NCI-H2107 (cell line): Measurements from ENCODE around the gene CACNA2D4.

Experiments used
- DNase-seq: peaks from one replicate; lab custom pipeline; 2025; lab: John Stamatoyannopoulos, UW

Gene CACNA2D4

GRCh38 chr12:1934831-1935230, 16.4 kb upstream of the CACNA2D4 start:
- DNase-seq = no peak

DNA sequence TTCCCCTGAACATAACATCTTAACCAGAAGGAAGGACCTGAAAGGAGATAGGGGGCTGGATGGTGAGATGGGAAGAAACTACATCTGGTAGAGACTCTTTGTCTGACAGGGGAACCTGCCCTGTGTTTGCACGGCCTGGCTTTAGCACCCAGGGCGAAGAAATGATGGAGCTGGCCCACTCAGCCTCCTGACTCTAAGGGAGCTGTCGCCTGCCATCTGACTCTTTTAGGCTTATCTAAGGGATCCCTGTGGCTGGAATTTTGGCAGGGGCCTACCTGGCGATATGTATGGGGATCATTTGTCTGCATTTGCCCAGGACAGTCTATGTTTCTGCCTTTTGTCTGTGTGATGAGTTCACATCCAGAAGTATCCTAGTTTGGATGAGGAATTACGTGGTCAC, 15.6 kb upstream of the CACNA2D4 start:
- no peak for DNase-seq

- DNase-seq = no peak
Measured at GRCh38 chr12:1933342-1934051, 15.0 kb upstream of the CACNA2D4 start.

DNA sequence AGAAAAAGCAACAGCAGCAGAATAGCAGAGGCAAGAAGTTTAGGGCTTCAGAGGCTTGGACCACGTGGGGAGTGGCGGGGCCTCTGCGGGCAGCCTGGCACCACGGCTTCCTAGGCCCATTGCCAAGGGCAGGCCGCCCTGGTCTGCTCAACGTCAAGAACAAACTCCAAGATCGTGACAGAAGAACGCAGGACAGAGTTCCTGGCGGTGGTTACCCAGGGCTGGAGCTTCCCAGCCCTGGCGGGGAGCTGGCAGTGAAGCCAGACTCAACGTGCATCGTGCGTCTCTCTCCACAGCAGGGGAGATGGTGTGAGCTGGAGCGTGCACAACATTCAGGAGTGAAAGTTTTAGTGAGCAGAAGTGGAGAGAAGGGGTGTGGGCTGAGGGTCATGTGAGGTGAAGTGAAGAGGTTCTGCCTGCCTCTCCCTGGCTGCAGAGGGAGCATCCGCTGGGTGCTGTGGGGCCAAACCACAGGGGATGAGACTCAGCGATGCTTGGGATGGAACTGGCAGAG, 13.9 kb upstream of the CACNA2D4 start:
- DNase-seq = no peak

DNA sequence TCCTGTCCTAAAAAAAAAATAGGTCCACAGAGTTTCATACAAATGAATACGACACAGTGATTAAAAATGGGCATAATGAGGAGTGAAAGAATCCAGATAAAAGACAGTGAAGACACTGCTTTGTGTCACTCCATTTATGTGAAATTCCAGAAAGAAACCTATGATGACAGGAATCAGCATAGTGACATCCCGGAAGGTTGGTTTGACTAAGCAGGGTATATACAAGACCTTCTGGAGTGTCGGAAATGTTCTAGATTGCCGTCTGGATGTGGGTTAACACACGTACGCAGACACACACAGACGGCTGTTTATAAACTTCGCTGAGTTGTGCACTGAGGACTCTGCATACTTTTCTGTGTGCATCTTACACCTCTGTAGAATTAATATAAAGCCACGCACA, 13.2 kb upstream of the CACNA2D4 start:
- no peak for DNase-seq

GRCh38 chr12:1930803-1931597, 12.5 kb upstream of the CACNA2D4 start:
- no peak for DNase-seq

GRCh38 chr12:1929985-1930802, 11.7 kb upstream of the CACNA2D4 start:
- DNase-seq = no peak

DNA sequence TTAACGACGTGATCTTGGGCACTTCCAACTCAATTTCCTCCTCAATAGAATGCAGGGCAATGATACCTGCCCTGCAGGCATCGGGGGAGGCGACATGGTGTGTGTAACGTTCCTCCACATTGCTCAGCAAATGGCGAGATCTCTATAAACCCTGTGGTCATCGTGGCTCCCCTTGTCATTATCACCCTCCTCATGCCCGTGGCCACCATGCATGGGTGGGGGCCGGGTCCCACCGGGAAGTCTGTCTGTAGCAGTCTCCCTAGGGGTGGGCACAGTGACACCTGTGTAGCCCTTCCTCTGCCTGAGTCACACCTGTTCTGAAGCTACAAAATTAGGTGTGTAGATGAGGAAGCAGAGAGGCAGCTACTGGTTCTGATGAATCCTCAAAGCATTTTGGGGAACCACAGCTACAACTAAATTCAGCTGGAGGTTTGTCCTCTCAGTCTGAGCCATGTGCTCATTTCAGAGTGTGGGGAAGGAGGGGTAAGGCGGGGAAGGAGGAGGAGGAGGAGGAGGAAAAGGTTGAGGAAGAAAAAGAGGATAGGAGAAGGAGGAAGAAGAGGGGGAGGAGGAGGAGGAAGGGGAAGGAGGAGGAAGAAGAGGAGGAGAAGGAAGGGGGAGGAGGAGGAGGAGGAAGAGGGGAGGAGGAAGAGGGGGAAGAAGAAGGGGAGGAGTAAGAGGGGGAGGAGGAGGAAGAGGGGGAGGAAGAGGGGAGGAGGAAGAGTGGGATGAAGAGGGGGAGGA, 11.0 kb upstream of the CACNA2D4 start:
- DNase-seq = no peak

DNA sequence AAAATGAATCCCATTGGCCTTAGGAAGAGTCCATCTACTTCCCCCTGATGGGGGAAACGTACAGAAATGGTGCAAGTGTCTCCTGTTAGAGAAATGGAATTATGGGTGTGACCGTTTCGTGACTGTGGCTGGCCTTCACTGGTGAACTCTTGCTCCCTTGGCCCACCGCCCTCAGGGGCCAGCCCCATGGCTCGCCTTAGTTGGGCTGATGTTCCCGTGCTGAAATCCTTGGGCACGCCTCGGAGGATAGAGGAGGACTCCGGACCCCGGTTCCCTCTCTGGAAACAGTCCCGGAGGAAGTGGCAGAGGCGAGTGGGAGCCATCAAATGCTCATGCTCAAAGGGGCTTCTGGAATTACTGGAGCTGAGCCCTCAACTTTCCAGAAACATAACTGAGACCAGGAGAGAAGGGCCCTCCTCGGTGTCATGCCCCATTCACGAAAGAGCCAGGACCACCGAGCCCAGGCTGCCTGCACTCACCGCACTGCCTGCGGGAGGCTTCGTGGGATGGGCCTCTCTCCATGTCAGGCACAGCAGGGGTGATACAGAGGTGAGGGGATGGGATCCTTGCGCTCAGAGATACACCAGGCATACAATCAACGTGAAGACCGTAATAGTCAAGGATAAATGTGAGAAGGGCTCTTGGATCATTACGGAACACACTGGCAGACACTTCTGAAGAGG, 10.1 kb upstream of the CACNA2D4 start:
- no peak for DNase-seq

GRCh38 chr12:1927751-1928351, 9.4 kb upstream of the CACNA2D4 start:
- DNase-seq = no peak

- no peak for DNase-seq
Measured at GRCh38 chr12:1927051-1927680, 8.7 kb upstream of the CACNA2D4 start.

DNA sequence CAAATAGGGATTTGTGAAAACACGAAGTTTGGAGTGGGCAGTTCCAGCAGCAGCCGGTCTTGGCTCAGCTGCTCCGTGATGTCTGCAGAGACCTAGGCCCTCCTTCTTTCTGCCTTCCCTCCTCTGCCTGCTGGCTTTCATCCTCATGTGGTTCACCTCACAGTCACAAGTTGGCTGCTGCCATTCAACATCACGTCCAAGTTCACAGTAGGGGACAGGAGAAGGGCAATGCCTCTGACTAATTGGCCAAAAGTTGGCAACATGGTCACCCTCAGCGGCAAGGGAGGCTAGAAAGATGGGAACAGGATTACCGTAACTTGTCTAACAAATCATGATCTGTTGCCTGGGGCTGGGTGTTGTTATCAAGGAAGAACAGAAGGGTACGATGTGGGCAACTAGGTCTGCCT, 7.8 kb upstream of the CACNA2D4 start:
- no peak for DNase-seq

GRCh38 chr12:1925684-1926006, 7.2 kb upstream of the CACNA2D4 start:
- no peak for DNase-seq

GRCh38 chr12:1924996-1925683, 6.7 kb upstream of the CACNA2D4 start:
- no peak for DNase-seq

DNA sequence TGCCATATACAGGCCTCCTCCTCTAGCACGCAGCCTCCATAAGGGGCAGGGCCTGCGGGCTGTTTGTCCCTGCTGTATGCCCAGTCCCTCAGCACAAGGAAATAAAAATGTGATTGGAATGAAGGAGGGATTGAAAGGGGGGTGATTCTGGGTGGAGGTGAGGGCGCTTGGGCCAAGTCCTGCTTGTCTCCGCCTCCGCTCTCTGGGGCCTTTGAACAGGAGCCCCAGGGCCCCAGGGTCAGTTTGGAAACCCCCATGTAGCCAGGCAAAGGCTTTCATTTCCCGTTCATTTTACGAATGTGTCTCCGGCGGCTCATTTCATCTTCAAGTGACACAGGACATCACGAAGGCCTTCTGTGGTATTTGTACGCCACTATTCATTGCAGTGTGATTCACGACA, 4.5 kb upstream of the CACNA2D4 start:
- DNase-seq = no peak

DNA sequence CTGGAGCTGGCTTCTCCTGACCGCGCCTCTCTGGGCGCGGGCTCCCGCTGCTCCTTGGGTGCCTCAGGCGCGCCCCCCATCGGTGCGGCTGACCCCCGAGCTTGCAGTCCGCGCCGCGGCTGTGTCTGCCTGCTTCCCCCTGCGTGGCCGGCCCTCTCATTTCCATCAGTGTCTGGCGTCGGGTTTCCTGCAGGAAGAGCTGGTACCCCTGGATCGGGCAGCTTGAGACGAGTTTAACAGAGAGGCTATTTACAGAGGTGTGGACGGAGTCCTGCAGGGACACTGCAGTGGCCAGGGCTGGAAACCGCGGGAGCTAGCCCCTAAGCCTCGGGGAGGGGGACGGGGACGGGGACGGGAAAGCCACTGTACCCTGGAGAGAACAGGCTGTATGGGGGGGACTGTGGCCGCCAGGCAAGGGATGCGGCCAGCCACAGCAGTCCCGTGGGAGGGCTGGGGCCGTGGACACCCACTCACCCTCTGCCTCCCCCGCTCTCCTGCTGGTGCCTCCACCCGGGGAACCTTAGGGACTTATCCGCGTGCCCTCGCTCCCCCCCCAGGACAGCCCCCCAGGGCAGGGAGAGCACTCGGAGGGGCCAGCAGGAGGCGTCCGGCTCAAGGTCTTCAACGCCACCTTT, 3.7 kb upstream of the CACNA2D4 start:
- no peak for DNase-seq

- DNase-seq = no peak
Measured at GRCh38 chr12:1920971-1921370, 2.5 kb upstream of the CACNA2D4 start.

DNA sequence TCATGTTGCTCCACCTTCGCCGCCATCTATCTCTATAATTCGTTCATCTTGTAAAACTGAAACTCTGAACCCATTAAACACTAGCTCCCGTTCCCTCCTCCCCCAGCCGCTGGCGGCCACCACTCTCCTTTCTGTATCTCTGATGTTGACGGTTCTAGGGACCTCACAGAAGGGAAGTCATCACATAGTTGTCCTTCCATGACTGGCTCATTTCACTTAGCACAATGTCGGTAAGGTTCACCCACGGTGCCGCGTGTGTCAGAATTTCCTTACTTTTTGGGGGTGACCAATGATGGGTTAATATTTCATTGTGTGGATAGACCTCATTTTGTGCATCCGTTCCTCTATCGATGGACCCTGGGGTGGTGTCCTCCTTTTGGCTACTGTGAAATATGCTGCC, 2.0 kb upstream of the CACNA2D4 start:
- DNase-seq = no peak

- no peak for DNase-seq
Measured at GRCh38 chr12:1919763-1920162, 1.3 kb upstream of the CACNA2D4 start.
